Astrocyte (in vitro differentiated cells and primary cell): Measurements from ENCODE around the gene DIAPH1. TPM values are rescaled to one million over a fixed set of nuclear protein-coding genes. Genes with fewer than 3 reads are reported as not detected.

Experiments
- DNase-seq: peaks from one replicate; pipeline ENCODE4 v3.0.0-alpha.2; 2010; ENCODE audit warnings: low read depth
- FAIRE-seq: peaks from 2 replicates; lab custom pipeline; 2011; peaks lifted over from hg19 to GRCh38; lab: Jason Lieb, UNC
- H2AFZ ChIP-seq: 2 replicates; pipeline ENCODE4 v1.6.0; 2012; ENCODE audit warnings: low read depth, low read length, inconsistent platforms
- H3K27ac ChIP-seq: 2 replicates; pipeline ENCODE4 v1.5.1; 2011; ENCODE audit warnings: low read depth, low read length, inconsistent platforms
- H3K27me3 ChIP-seq: 2 replicates; pipeline ENCODE4 v1.6.0; 2011; ENCODE audit warnings: low read length, inconsistent platforms; ENCODE audit not compliant: insufficient read depth
- H3K36me3 ChIP-seq: 2 replicates; pipeline ENCODE4 v1.5.1; 2011; ENCODE audit warnings: low read length, inconsistent platforms; ENCODE audit not compliant: insufficient read depth
- H3K4me1 ChIP-seq: 2 replicates; pipeline ENCODE4 v1.5.1; 2011; ENCODE audit warnings: low read length, inconsistent platforms; ENCODE audit not compliant: insufficient read depth
- H3K4me2 ChIP-seq: 2 replicates; pipeline ENCODE4 v1.6.0; 2012; ENCODE audit warnings: low read length, inconsistent platforms
- H3K4me3 ChIP-seq: 2 replicates; pipeline ENCODE4 v1.5.1; 2011; ENCODE audit warnings: low read depth, mild to moderate bottlenecking, low read length, inconsistent platforms; ENCODE audit not compliant: insufficient read depth
- H3K79me2 ChIP-seq: 2 replicates; pipeline ENCODE4 v1.6.0; 2012; ENCODE audit warnings: mild to moderate bottlenecking, low read length, inconsistent platforms; ENCODE audit not compliant: insufficient read depth
- H3K9ac ChIP-seq: 2 replicates; pipeline ENCODE4 v1.6.0; 2012; ENCODE audit warnings: mild to moderate bottlenecking, low read length, inconsistent platforms
- H3K9me3 ChIP-seq: 2 replicates; pipeline ENCODE4 v1.5.1; 2012; ENCODE audit warnings: low read depth, mild to moderate bottlenecking, low read length, inconsistent platforms; ENCODE audit not compliant: insufficient read depth
- H4K20me1 ChIP-seq: 2 replicates; pipeline ENCODE4 v1.6.0; 2012; ENCODE audit warnings: low read length, inconsistent platforms; ENCODE audit not compliant: insufficient read depth
- H3K27ac Mint-ChIP-seq: one replicate; pipeline ENCODE4 v1.8.0; 2021; ENCODE audit warnings: mild to moderate bottlenecking, mixed read lengths; ENCODE audit not compliant: unreplicated experiment
- H3K27me3 Mint-ChIP-seq: one replicate; pipeline ENCODE4 v1.8.0; 2021; ENCODE audit warnings: low read depth, mixed read lengths; ENCODE audit not compliant: unreplicated experiment
- H3K36me3 Mint-ChIP-seq: one replicate; pipeline ENCODE4 v1.8.0; 2021; ENCODE audit warnings: low read depth, mixed read lengths; ENCODE audit not compliant: unreplicated experiment
- H3K4me1 Mint-ChIP-seq: one replicate; pipeline ENCODE4 v1.8.0; 2021; ENCODE audit warnings: low read depth, mixed read lengths; ENCODE audit not compliant: unreplicated experiment
- H3K4me3 Mint-ChIP-seq: one replicate; pipeline ENCODE4 v1.8.0; 2021; ENCODE audit warnings: mild to moderate bottlenecking, moderate library complexity, mixed read lengths; ENCODE audit not compliant: unreplicated experiment
- H3K9me3 Mint-ChIP-seq: one replicate; pipeline ENCODE4 v1.8.0; 2021; ENCODE audit warnings: mild to moderate bottlenecking, mixed read lengths; ENCODE audit not compliant: unreplicated experiment
- EZH2 ChIP-seq: IDR thresholded peaks from 2 replicates; pipeline ENCODE4 v1.6.1; 2012; ENCODE audit warnings: mild to moderate bottlenecking, low read length, inconsistent platforms; ENCODE audit not compliant: insufficient read depth
- total RNA-seq: library from RNA; stranded (reverse); gene quantifications from 2 replicates; pipeline ENCODE4 v1.2.1, GENCODE V29; 2021
- TF ChIP-seq, protein P1 (sequence below): IDR thresholded peaks from 2 replicates; pipeline ENCODE4 v1.5.1; 2011; ENCODE audit warnings: low read depth, mild to moderate bottlenecking, inconsistent platforms, low read length, moderate library complexity; ENCODE audit not compliant: insufficient read depth

DIAPH1 gene
- total RNA-seq, 1 donor from 2014 or later, result 78.8 TPM

DNA sequence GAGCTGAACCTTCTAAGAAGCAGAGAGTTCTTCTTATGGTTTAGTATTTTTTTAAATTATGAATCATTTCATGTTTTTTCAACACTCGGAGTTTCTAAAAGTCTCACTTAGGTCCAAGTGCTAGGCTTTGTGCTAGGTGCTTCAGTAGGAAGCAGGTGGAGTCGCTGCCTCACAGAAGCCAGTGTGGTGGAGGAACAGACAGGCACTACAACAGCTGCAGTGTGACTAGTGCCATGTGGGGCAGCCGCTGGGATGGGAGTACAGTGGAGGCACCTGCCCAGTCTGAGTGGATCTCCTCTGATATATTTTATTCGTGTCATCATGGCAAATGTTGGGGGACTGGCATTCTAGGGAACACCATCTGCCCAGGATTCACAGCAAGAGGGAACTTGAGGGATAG lies 114.6 kb downstream of the DIAPH1 start:
- DNase-seq (no peak), FAIRE-seq (no peak)
- Mint-ChIP-seq H3K27ac (no peak overlapping the region), H3K4me1 (peaks cover 17% of the 10 kb centered on the region), H3K9me3 (no peaks in the 10 kb centered on the region), H3K27me3 (no peaks in the 10 kb centered on the region), H3K4me3 (no peak overlapping the region), H3K36me3 (peaks cover 12% of the 10 kb centered on the region)
- Histone ChIP-seq H4K20me1 (no peaks in the 10 kb centered on the region), H3K36me3 (peaks cover 6% of the 10 kb centered on the region), H3K27me3 (no peaks in the 10 kb centered on the region), H3K9ac (no peak overlapping the region), H3K79me2 (no peaks in the 10 kb centered on the region), H2AFZ (no peak overlapping the region), H3K27ac (no peak overlapping the region), H3K4me3 (no peak overlapping the region), H3K4me2 (no peak overlapping the region), H3K9me3 (no peaks in the 10 kb centered on the region), H3K4me1 (peaks cover 23% of the 10 kb centered on the region)
- TF ChIP-seq EZH2, result no peak
- TF ChIP-seq, protein P1, sequence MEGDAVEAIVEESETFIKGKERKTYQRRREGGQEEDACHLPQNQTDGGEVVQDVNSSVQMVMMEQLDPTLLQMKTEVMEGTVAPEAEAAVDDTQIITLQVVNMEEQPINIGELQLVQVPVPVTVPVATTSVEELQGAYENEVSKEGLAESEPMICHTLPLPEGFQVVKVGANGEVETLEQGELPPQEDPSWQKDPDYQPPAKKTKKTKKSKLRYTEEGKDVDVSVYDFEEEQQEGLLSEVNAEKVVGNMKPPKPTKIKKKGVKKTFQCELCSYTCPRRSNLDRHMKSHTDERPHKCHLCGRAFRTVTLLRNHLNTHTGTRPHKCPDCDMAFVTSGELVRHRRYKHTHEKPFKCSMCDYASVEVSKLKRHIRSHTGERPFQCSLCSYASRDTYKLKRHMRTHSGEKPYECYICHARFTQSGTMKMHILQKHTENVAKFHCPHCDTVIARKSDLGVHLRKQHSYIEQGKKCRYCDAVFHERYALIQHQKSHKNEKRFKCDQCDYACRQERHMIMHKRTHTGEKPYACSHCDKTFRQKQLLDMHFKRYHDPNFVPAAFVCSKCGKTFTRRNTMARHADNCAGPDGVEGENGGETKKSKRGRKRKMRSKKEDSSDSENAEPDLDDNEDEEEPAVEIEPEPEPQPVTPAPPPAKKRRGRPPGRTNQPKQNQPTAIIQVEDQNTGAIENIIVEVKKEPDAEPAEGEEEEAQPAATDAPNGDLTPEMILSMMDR, result no peak

DNA sequence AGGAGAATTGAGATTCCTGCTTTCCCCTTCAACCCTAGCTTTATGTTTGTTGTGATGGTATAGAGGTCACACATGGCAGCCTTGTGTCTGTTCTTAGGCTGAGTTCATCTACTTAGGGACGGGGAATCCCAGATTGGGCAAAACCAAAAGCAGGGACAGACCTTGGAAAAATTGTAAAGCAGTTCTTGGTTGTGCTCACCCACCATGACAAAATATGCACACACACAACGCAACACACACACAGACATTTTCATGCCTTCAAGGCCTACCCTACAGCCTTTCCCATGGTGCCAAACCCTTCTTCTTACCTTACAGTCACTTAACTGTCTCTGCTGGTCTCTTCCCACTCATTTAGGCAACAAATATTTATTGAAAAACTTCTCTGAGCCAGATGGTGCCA lies 115.1 kb downstream of the DIAPH1 start:
- Histone ChIP-seq H3K4me1 (peaks cover 20% of the 10 kb centered on the region), H3K4me3 (no peak overlapping the region), H2AFZ (no peak overlapping the region), H3K27me3 (no peaks in the 10 kb centered on the region), H4K20me1 (no peaks in the 10 kb centered on the region), H3K36me3 (peaks cover 6% of the 10 kb centered on the region), H3K9me3 (no peaks in the 10 kb centered on the region), H3K79me2 (no peaks in the 10 kb centered on the region), H3K27ac (no peak overlapping the region), H3K4me2 (no peak overlapping the region), H3K9ac (no peak overlapping the region)
- no peak overlapping the region for H3K27ac Mint-ChIP-seq
- peaks cover 15% of the 10 kb centered on the region for H3K36me3 Mint-ChIP-seq
- peaks cover 17% of the 10 kb centered on the region for H3K4me1 Mint-ChIP-seq
- no peaks in the 10 kb centered on the region for H3K27me3 Mint-ChIP-seq
- no peak for DNase-seq
- no peak for FAIRE-seq
- H3K9me3 Mint-ChIP-seq, result no peaks in the 10 kb centered on the region
- TF ChIP-seq, protein P1, result no peak
- no peak for TF ChIP-seq EZH2
- H3K4me3 Mint-ChIP-seq, result no peak overlapping the region

DNA sequence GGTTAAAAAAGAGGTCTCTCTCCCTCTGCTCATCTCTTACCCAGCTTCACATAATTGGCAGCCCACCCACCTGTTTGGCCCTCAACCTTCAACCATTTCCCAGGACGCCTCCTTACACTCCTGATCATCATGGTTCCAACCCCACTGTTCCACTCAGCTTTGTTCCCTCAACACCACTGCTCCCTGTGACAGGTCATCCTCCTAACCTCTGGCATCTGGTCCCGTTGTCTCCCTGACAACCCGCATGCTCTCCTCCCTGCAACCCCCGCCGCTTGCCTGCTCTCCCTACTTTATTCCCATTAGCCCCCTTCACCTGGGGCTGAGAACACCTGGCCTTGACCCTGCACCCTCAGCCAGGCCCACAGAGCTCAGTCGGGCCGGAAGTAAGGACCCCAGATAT lies 117.0 kb downstream of the DIAPH1 start:
- peaks cover 3% of the 10 kb centered on the region for H3K79me2 ChIP-seq
- H3K4me1 ChIP-seq, result peaks cover 2% of the 10 kb centered on the region
- no peaks in the 10 kb centered on the region for H3K27me3 ChIP-seq
- H2AFZ ChIP-seq, result no peak overlapping the region
- H3K4me3 Mint-ChIP-seq, result no peak overlapping the region
- DNase-seq (no peak), FAIRE-seq (no peak)
- H3K4me1 Mint-ChIP-seq, result peaks cover 6% of the 10 kb centered on the region
- H3K4me2 ChIP-seq, result no peak overlapping the region
- no peak overlapping the region for H3K4me3 ChIP-seq
- no peaks in the 10 kb centered on the region for H3K27me3 Mint-ChIP-seq
- no peaks in the 10 kb centered on the region for H4K20me1 ChIP-seq
- no peak overlapping the region for H3K27ac ChIP-seq
- H3K9ac ChIP-seq, result no peak overlapping the region
- peaks cover 21% of the 10 kb centered on the region for H3K36me3 Mint-ChIP-seq
- TF ChIP-seq EZH2, result no peak
- TF ChIP-seq, protein P1, result no peak
- H3K27ac Mint-ChIP-seq, result no peak overlapping the region
- no peaks in the 10 kb centered on the region for H3K9me3 ChIP-seq
- peaks cover 2% of the 10 kb centered on the region for H3K9me3 Mint-ChIP-seq
- H3K36me3 ChIP-seq, result peaks cover 9% of the 10 kb centered on the region
